T-helper 9 cell (primary cell): ENCODE measurements around the gene DLK1.

Experiments used
- DNase-seq: peaks from one replicate; pipeline ENCODE4 v3.0.0-alpha.2; 2020

DLK1 gene

DNA sequence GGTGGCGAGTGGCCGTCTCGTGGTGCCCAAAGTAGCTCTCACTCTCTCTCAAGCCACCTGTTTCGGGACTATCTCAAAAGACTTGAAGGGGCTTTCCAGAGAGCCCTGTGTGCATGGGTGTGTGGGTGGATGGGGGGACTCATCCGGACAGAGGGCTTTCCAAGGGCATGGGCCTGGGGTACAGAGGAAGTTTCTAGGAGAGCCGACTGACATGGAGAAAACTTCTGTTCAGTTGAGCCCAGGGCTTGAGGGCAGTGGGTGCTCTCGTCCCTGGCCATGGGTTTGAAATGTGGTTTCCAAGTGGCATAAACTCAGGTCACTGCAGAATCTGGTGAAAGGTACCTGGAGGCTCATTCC is 51.8 kb downstream of the DLK1 start:
- no peak for DNase-seq

- DNase-seq: no peak
Measured at GRCh38 chr14:100778951-100779690, 52.4 kb downstream of the DLK1 start.

GRCh38 chr14:100779691-100780080 is 53.0 kb downstream of the DLK1 start:
- no peak for DNase-seq

DNA sequence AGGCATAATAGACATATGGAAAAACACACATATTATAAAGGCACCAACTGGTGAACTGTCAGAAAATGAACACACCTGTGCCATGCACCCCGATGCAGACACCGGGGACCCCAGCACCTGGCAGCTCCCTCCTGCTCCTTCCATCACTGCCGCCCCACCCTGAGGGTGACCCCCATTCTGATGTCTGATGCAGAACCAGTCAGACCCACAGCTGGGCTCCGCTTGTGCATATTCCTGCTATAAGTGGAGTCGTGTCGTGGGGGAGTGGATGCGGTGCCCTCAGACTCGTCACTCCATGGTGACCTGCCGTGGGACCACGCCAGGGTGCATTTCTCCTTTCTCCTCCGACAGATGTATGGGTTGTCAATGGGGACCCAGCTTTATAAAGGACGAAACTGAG is 53.6 kb downstream of the DLK1 start:
- DNase-seq: no peak

GRCh38 chr14:100780646-100781355 is 54.1 kb downstream of the DLK1 start:
- DNase-seq: no peak

DNA sequence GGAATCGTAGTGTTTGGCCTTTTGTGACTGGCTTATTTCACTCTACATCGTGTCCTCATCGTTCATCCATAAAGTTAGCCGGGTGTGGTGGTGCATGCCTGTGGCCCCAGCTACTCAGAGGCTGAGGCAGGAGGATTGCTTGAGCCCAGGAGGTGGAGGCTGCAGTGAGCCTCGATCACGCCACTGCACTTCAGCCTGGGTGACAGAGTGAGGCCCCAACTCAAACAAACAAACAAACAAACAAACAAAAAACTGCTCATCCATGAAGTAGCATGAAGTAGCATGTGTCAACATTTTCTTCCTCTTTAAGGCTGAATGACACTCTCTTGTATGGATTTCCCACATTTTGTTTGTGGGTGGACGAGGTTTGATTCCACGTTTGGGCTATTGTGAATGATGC is 55.3 kb downstream of the DLK1 start:
- DNase-seq: no peak

DNA sequence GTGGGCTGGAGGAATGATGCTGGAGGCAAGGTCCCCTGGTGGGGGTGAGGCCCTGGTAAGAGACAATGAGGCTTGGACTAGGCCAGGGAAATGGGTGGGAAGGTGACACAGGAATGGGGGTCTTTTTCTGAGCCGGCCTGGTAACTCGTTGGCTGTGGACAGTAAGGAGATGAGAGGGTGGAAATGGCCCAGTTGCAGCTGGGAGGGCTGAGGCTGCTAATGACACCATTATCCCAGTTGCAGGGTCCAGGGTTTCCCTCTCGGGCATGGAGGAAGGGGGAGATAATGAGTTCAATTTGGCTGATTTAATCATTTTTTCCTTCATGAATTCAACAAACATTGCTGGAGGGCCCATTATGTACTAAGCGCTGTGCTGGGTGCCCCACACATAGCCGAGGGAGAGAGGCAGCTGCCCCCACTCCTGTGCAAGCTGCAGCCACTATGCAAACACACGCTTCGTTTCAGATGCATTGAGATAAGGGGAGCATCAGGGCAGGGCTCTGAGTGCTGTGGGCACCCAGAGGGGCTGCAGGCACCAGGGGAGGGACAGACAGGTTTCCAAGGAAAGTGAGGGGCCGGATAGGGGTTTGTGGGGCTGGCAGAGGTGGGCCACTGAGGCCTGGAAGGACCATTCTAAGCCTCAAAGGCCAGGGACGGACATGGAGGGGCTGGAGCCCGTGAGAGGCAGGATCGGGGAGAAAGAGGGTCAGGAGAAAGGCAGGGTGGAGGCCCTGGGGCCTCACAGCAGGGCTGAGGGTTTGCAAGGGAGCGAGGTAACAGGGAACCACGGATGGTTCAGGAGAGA is 56.0 kb downstream of the DLK1 start:
- DNase-seq: no peak

- no peak for DNase-seq
Measured at GRCh38 chr14:100783630-100784370, 57.1 kb downstream of the DLK1 start.

- DNase-seq: no peak
Measured at GRCh38 chr14:100784523-100785337, 58.0 kb downstream of the DLK1 start.

- no peak for DNase-seq
Measured at GRCh38 chr14:100785338-100785615, 58.6 kb downstream of the DLK1 start.

- DNase-seq: no peak
Measured at GRCh38 chr14:100785626-100786025, 58.9 kb downstream of the DLK1 start.

- no peak for DNase-seq
Measured at GRCh38 chr14:100786131-100786530, 59.4 kb downstream of the DLK1 start.

- no peak for DNase-seq
Measured at GRCh38 chr14:100786576-100787219, 60.0 kb downstream of the DLK1 start.

GRCh38 chr14:100787659-100788058 is 61.0 kb downstream of the DLK1 start:
- no peak for DNase-seq
